ENCODE data around the gene PPP1R14B.

DNA sequence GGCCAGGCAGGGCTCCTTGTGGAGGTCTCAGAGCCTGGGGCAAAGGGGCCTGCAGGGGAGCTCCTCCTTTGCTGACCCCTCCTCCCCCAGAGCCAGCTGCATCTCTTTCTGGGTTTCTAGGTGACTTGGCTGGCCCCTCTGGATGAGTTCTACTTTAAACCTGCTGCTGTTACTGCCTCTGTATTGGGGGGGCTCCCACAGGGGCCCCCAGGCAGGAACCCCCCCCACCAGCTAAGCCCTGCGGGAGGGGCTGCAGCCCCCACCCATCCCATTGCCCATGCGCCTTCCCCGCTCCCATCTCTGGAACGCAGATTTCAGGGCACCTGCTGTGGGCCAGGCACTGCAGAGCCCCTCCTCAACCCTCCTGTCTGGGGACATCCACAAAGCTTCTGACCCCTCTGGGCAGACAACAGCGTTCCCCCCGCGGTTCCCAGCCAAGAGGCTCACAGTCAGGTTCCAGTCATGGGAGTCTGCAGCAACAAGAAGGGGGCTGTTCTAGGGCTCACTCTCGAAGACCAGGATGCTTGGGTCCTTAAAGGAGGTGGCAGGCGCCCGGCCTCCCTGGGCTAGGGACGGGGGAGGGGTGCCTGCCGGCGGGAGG lies 3.8 kb upstream of the PPP1R14B start:
- TF ChIP-seq, protein P1, sequence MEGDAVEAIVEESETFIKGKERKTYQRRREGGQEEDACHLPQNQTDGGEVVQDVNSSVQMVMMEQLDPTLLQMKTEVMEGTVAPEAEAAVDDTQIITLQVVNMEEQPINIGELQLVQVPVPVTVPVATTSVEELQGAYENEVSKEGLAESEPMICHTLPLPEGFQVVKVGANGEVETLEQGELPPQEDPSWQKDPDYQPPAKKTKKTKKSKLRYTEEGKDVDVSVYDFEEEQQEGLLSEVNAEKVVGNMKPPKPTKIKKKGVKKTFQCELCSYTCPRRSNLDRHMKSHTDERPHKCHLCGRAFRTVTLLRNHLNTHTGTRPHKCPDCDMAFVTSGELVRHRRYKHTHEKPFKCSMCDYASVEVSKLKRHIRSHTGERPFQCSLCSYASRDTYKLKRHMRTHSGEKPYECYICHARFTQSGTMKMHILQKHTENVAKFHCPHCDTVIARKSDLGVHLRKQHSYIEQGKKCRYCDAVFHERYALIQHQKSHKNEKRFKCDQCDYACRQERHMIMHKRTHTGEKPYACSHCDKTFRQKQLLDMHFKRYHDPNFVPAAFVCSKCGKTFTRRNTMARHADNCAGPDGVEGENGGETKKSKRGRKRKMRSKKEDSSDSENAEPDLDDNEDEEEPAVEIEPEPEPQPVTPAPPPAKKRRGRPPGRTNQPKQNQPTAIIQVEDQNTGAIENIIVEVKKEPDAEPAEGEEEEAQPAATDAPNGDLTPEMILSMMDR (IDR thresholded peaks at IDR 0.05), result no peak
- TF ChIP-seq POLR2A (IDR thresholded peaks at IDR 0.05) (no peak), POLR2AphosphoS5 (IDR thresholded peaks at IDR 0.05) (no peak), EP300 (IDR thresholded peaks at IDR 0.05) (no peak)
